WTC11 (cell line): ENCODE results near the gene GON7. TPM values are rescaled to one million over a fixed set of nuclear protein-coding genes. Genes with fewer than 3 reads are reported as not detected.
A peak's percentile ranks its signal among the peaks of the same experiment; 100 is the strongest.

Experiments used
- ARID4B ChIP-seq: sonication (generic); formaldehyde crosslinking; IDR thresholded peaks from 2 replicates; pipeline ENCODE4 v1.8.0; 2023; ENCODE audit warnings: missing genetic modification reagents, mild to moderate bottlenecking, borderline replicate concordance
- FOXK1 ChIP-seq: sonication (generic); formaldehyde crosslinking; IDR thresholded peaks from 2 replicates; pipeline ENCODE4 v1.8.0; 2022; ENCODE audit warnings: mild to moderate bottlenecking, moderate library complexity, missing genetic modification reagents
- FOXP1 ChIP-seq: sonication (generic); formaldehyde crosslinking; IDR thresholded peaks from 2 replicates; pipeline ENCODE4 v1.8.0; 2022; ENCODE audit warnings: missing genetic modification reagents, mild to moderate bottlenecking, moderate library complexity, borderline replicate concordance
- HMGXB4 ChIP-seq: sonication (generic); formaldehyde crosslinking; IDR thresholded peaks from 2 replicates; pipeline ENCODE4 v1.8.1; 2023; ENCODE audit warnings: mild to moderate bottlenecking, moderate library complexity, missing genetic modification reagents
- IRF1 ChIP-seq: sonication (generic); formaldehyde crosslinking; IDR thresholded peaks from 2 replicates; pipeline ENCODE4 v1.8.0; 2023; ENCODE audit warnings: missing genetic modification reagents
- MAX ChIP-seq: sonication (generic); formaldehyde crosslinking; IDR thresholded peaks from 2 replicates; pipeline ENCODE4 v1.8.0; 2022; ENCODE audit warnings: mild to moderate bottlenecking, missing genetic modification reagents
- NR1H2 ChIP-seq: sonication (generic); formaldehyde crosslinking; IDR thresholded peaks from 2 replicates; pipeline ENCODE4 v1.9.0; 2021; ENCODE audit warnings: mild to moderate bottlenecking, moderate library complexity, missing genetic modification reagents
- PRDM15 ChIP-seq: sonication (generic); formaldehyde crosslinking; IDR thresholded peaks from 2 replicates; pipeline ENCODE4 v1.8.0; 2022; ENCODE audit warnings: missing genetic modification reagents
- STAT6 ChIP-seq: sonication (generic); formaldehyde crosslinking; conservative IDR thresholded peaks from 2 replicates; pipeline ENCODE4 v1.8.1; 2023; ENCODE audit warnings: mild to moderate bottlenecking, low read depth, missing genetic modification reagents, moderate library complexity
- ZBTB43 ChIP-seq: sonication (generic); formaldehyde crosslinking; IDR thresholded peaks from 2 replicates; pipeline ENCODE4 v1.8.1; 2023; ENCODE audit warnings: mild to moderate bottlenecking, missing genetic modification reagents
- ZNF121 ChIP-seq: sonication (generic); formaldehyde crosslinking; IDR thresholded peaks from 2 replicates; pipeline ENCODE4 v1.8.0; 2023; ENCODE audit warnings: missing genetic modification reagents
- ZNF138 ChIP-seq: sonication (generic); formaldehyde crosslinking; conservative IDR thresholded peaks from 2 replicates; pipeline ENCODE4 v1.8.1; 2022; ENCODE audit warnings: mild to moderate bottlenecking, moderate library complexity, missing genetic modification reagents
- ZNF281 ChIP-seq: sonication (generic); formaldehyde crosslinking; IDR thresholded peaks from 2 replicates; pipeline ENCODE4 v1.8.0; 2023; ENCODE audit warnings: mild to moderate bottlenecking, missing genetic modification reagents
- ZNF512 ChIP-seq: sonication (generic); formaldehyde crosslinking; IDR thresholded peaks from 2 replicates; pipeline ENCODE4 v1.8.1; 2022; ENCODE audit warnings: missing genetic modification reagents, borderline replicate concordance
- total RNA-seq: library from RNA; stranded (reverse); gene quantifications from 3 replicates; pipeline ENCODE4 v1.2.3, GENCODE V29; 2021

GON7 gene
- total RNA-seq, 1 experiment from 2014 or later: 7.4 TPM

GRCh38 chr14:93184391-93185348 lies 22.2 kb downstream of the GON7 start, which contains the start of the genes LYSET and MOAP1 (continued):
- TF ChIP-seq PRDM15 (CRISPR knock-in tag) (0 out of 2 replicates have a peak, but pooled peaks have one; percentile 16), ZNF281 (CRISPR knock-in tag) (0 out of 2 replicates have a peak, but pooled peaks have one; percentile 33), ARID4B (CRISPR knock-in tag) (peak; percentile 83), HMGXB4 (CRISPR knock-in tag) (peak; percentile 97), NR1H2 (CRISPR knock-in tag) (no peak), ZNF121 (CRISPR knock-in tag) (peak; percentile 78; the same call in 1 of the 2 replicates), MAX (CRISPR knock-in tag) (no peak; the same call in 1 of the 2 replicates), IRF1 (CRISPR knock-in tag) (0 out of 2 replicates have a peak, but pooled peaks have one; percentile 30), FOXK1 (peak; percentile 48; the same call in 1 of the 2 replicates), ZNF138 (CRISPR knock-in tag) (peak; percentile 33; the same call in 1 of the 2 replicates), STAT6 (CRISPR knock-in tag) (0 out of 2 replicates have a peak, but pooled peaks have one; percentile 45), FOXP1 (CRISPR knock-in tag) (peak; percentile 40), ZNF512 (CRISPR knock-in tag) (no peak), ZBTB43 (CRISPR knock-in tag) (peak; percentile 71; the same call in 1 of the 2 replicates)
